Mesenchymal stem cell (in vitro differentiated cells and primary cell): ENCODE data around the gene LMO4.

ENCODE experiments used
- DNase-seq: peaks from one replicate; pipeline ENCODE4 v3.0.0-alpha.2; 2013
- H2AFZ ChIP-seq: one replicate; pipeline ENCODE4 v1.6.1; 2013; ENCODE audit warnings: low read depth, mild to moderate bottlenecking, control low read depth, inconsistent platforms, low read length, moderate library complexity
- H2AK5ac ChIP-seq: 2 replicates; pipeline ENCODE4 v1.6.1; 2013; ENCODE audit warnings: low read length, moderate library complexity, mild to moderate bottlenecking, inconsistent platforms; ENCODE audit not compliant: severe bottlenecking
- H2BK120ac ChIP-seq: one replicate; pipeline ENCODE4 v1.6.1; 2013; ENCODE audit warnings: low read depth, mild to moderate bottlenecking, inconsistent platforms, low read length, moderate library complexity
- H2BK12ac ChIP-seq, 2 experiments: one replicate each; pipeline ENCODE4 v1.6.1; 2013; ENCODE audit warnings: inconsistent platforms in 2 of 2, low read length in 2 of 2, mild to moderate bottlenecking in 2 of 2, moderate library complexity in 2 of 2, control low read depth in 1 of 2
- H2BK15ac ChIP-seq: one replicate; pipeline ENCODE4 v1.6.1; 2013; ENCODE audit warnings: mild to moderate bottlenecking, low read depth, inconsistent platforms; ENCODE audit not compliant: poor library complexity, severe bottlenecking
- H2BK5ac ChIP-seq: 2 replicates; pipeline ENCODE4 v1.6.1; 2013; ENCODE audit warnings: low read depth, mild to moderate bottlenecking, low read length, control low read depth, inconsistent platforms; ENCODE audit not compliant: poor library complexity, severe bottlenecking
- H3K14ac ChIP-seq, 2 experiments: one replicate each; pipeline ENCODE4 v1.6.1; 2013; ENCODE audit warnings: inconsistent platforms in 2 of 2, low read length in 2 of 2, control low read depth in 1 of 2, mild to moderate bottlenecking in 1 of 2, moderate library complexity in 1 of 2
- H3K18ac ChIP-seq, 2 experiments: one replicate each; pipeline ENCODE4 v1.6.1; 2013; ENCODE audit warnings: inconsistent platforms in 2 of 2, low read length in 2 of 2, control low read depth in 1 of 2, low read depth in 1 of 2, mild to moderate bottlenecking in 1 of 2
- H3K23ac ChIP-seq, 2 experiments: one replicate each; pipeline ENCODE4 v1.6.1; 2013; ENCODE audit warnings: inconsistent platforms in 2 of 2, low read length in 2 of 2, mild to moderate bottlenecking in 2 of 2, moderate library complexity in 2 of 2, control low read depth in 1 of 2
- H3K27ac ChIP-seq: 2 replicates; pipeline ENCODE4 v1.5.1; 2013; ENCODE audit warnings: mild to moderate bottlenecking, moderate library complexity, low read length, control low read depth, inconsistent platforms; ENCODE audit not compliant: poor library complexity, severe bottlenecking
- H3K27me3 ChIP-seq, 2 experiments: 2 replicates each; pipeline versions ENCODE4 v1.6.1 to v1.7.0; 2013; ENCODE audit warnings: low read length in 2 of 2, mild to moderate bottlenecking in 2 of 2, moderate library complexity in 2 of 2, control low read depth in 1 of 2, inconsistent platforms in 1 of 2; ENCODE audit not compliant: control insufficient read depth in 1 of 2, insufficient read depth in 1 of 2
- H3K36me3 ChIP-seq, 2 experiments: 2 replicates each; pipeline versions ENCODE4 v1.6.1 to v1.7.0; 2013; ENCODE audit warnings: low read length in 2 of 2, control low read depth in 1 of 2, inconsistent platforms in 1 of 2, low read depth in 1 of 2, mild to moderate bottlenecking in 1 of 2; ENCODE audit not compliant: insufficient read depth in 2 of 2, control insufficient read depth in 1 of 2
- H3K4ac ChIP-seq, 2 experiments: one replicate each; pipeline ENCODE4 v1.6.1; 2013; ENCODE audit warnings: inconsistent platforms in 2 of 2, low read length in 2 of 2, mild to moderate bottlenecking in 2 of 2, moderate library complexity in 2 of 2, control low read depth in 1 of 2, low read depth in 1 of 2
- H3K4me1 ChIP-seq: 2 replicates; pipeline ENCODE4 v1.6.1; 2013; ENCODE audit warnings: low read depth, low read length, control low read depth; ENCODE audit not compliant: control insufficient read depth, insufficient read depth
- H3K4me2 ChIP-seq: 2 replicates; pipeline ENCODE4 v1.6.1; 2013; ENCODE audit warnings: low read length, mild to moderate bottlenecking, inconsistent platforms; ENCODE audit not compliant: poor library complexity, severe bottlenecking
- H3K4me3 ChIP-seq, 2 experiments: 2 replicates each; pipeline versions ENCODE4 v1.5.1 to v1.7.0; 2013; ENCODE audit warnings: low read length in 2 of 2, mild to moderate bottlenecking in 2 of 2, control low read depth in 1 of 2, low read depth in 1 of 2; ENCODE audit not compliant: insufficient read depth in 1 of 2
- H3K79me1 ChIP-seq: replicated peaks from 2 replicates; pipeline ENCODE4 v1.6.1; 2013; ENCODE audit warnings: mild to moderate bottlenecking, control low read depth, low read length, inconsistent platforms; ENCODE audit not compliant: poor library complexity, severe bottlenecking
- H3K9ac ChIP-seq: 2 replicates; pipeline ENCODE4 v1.7.0; 2013; ENCODE audit warnings: mild to moderate bottlenecking, low read length, moderate library complexity
- H3K9me3 ChIP-seq: 2 replicates; pipeline ENCODE4 v1.7.0; 2013; ENCODE audit warnings: mild to moderate bottlenecking, low read length; ENCODE audit not compliant: control insufficient read depth
- H4K8ac ChIP-seq: one replicate; pipeline ENCODE4 v1.6.1; 2013; ENCODE audit warnings: inconsistent platforms, mild to moderate bottlenecking, low read length, moderate library complexity
- H4K91ac ChIP-seq: one replicate; pipeline ENCODE4 v1.6.1; 2013; ENCODE audit warnings: mild to moderate bottlenecking, low read length, inconsistent platforms
- WGBS: methylation state at CpG from one replicate; pipeline ENCODE4 v1.1.7; 2013; ENCODE audit warnings: mixed read lengths; 5-methylcytosine and 5-hydroxymethylcytosine counted together

The LMO4 gene

GRCh38 chr1:87335175-87335884 lies 6.7 kb downstream of the LMO4 start:
- H3K27ac ChIP-seq, result no peak overlapping the region
- peak overlapping the region; percentile 82 to 87 for H3K18ac ChIP-seq
- under 1% methylated on average over 45 of the region's 60 CpGs for WGBS
- peak overlapping the region; percentile 88 for H3K4me2 ChIP-seq
- peaks cover 22% of the 10 kb centered on the region for H3K79me1 ChIP-seq
- H3K9me3 ChIP-seq, result no peaks in the 10 kb centered on the region
- H3K14ac ChIP-seq, result no peak overlapping the region
- H2BK5ac ChIP-seq, result peak overlapping the region; percentile 20
- peak overlapping the region; percentile 64 to 88 for H3K4me3 ChIP-seq
- no peak overlapping the region for H2BK12ac ChIP-seq
- H3K27me3 ChIP-seq, result no peaks in the 10 kb centered on the region
- no peak overlapping the region for H4K8ac ChIP-seq
- H3K9ac ChIP-seq, result peak overlapping the region; percentile 95
- no peak overlapping the region for H2AFZ ChIP-seq
- H3K23ac ChIP-seq, result no peak overlapping the region
- H2BK15ac ChIP-seq, result peak overlapping the region; percentile 13
- H3K4me1 ChIP-seq, result peaks cover 11% of the 10 kb centered on the region
- H4K91ac ChIP-seq, result peak overlapping the region; percentile 19
- peak overlapping the region in 1 of 2 experiments; percentile 79 for H3K4ac ChIP-seq
- DNase-seq, result peak; percentile 56
- no peak overlapping the region for H2AK5ac ChIP-seq
- peak overlapping the region; percentile 77 for H2BK120ac ChIP-seq
- peaks cover 6 to 44% of the 10 kb centered on the region in 2 experiments for H3K36me3 ChIP-seq

GRCh38 chr1:87336623-87337067 lies 8.0 kb downstream of the LMO4 start:
- H2BK15ac ChIP-seq, result no peak overlapping the region
- H2AFZ ChIP-seq, result no peak overlapping the region
- no peak overlapping the region for H3K18ac ChIP-seq
- peaks cover 22% of the 10 kb centered on the region for H3K79me1 ChIP-seq
- H3K9ac ChIP-seq, result peak overlapping the region; percentile 95
- no peaks in the 10 kb centered on the region for H3K27me3 ChIP-seq
- H2AK5ac ChIP-seq, result no peak overlapping the region
- H2BK12ac ChIP-seq, result no peak overlapping the region
- H3K4ac ChIP-seq, result no peak overlapping the region
- no peaks in the 10 kb centered on the region for H3K9me3 ChIP-seq
- WGBS, result 79% methylated on average over 10 of the region's 10 CpGs
- no peak overlapping the region for H3K23ac ChIP-seq
- peak overlapping the region in 1 of 2 experiments; percentile 88 for H3K4me3 ChIP-seq
- H3K4me2 ChIP-seq, result peak overlapping the region; percentile 6
- peaks cover 11% of the 10 kb centered on the region for H3K4me1 ChIP-seq
- H4K8ac ChIP-seq, result no peak overlapping the region
- no peak overlapping the region for H3K27ac ChIP-seq
- H3K36me3 ChIP-seq, result peaks cover 6 to 57% of the 10 kb centered on the region in 2 experiments
- no peak for DNase-seq
- no peak overlapping the region for H3K14ac ChIP-seq
- no peak overlapping the region for H4K91ac ChIP-seq
- H2BK5ac ChIP-seq, result no peak overlapping the region
- H2BK120ac ChIP-seq, result no peak overlapping the region

GRCh38 chr1:87337606-87338005 lies 8.9 kb downstream of the LMO4 start:
- no peak overlapping the region for H2AK5ac ChIP-seq
- H2BK15ac ChIP-seq, result no peak overlapping the region
- H3K4me1 ChIP-seq, result peaks cover 8% of the 10 kb centered on the region
- no peak for DNase-seq
- H4K8ac ChIP-seq, result peak overlapping the region; percentile 36
- no peak overlapping the region for H3K14ac ChIP-seq
- H3K18ac ChIP-seq, result peak overlapping the region in 1 of 2 experiments; percentile 8
- H4K91ac ChIP-seq, result no peak overlapping the region
- H3K4me3 ChIP-seq, result no peak overlapping the region
- no peak overlapping the region for H3K4ac ChIP-seq
- no peak overlapping the region for H3K23ac ChIP-seq
- H3K4me2 ChIP-seq, result no peak overlapping the region
- peaks cover 20% of the 10 kb centered on the region for H3K79me1 ChIP-seq
- no peak overlapping the region for H2AFZ ChIP-seq
- H2BK12ac ChIP-seq, result no peak overlapping the region
- no peaks in the 10 kb centered on the region for H3K27me3 ChIP-seq
- no peak overlapping the region for H2BK120ac ChIP-seq
- H2BK5ac ChIP-seq, result no peak overlapping the region
- peak overlapping the region; percentile 95 for H3K9ac ChIP-seq
- no peaks in the 10 kb centered on the region for H3K9me3 ChIP-seq
- H3K36me3 ChIP-seq, result peaks cover 6 to 60% of the 10 kb centered on the region in 2 experiments
- 97% methylated on average over 5 of the region's 5 CpGs for WGBS
- no peak overlapping the region for H3K27ac ChIP-seq

- Histone ChIP-seq H3K18ac (no peak overlapping the region), H3K27ac (no peak overlapping the region), H4K8ac (no peak overlapping the region), H2AFZ (no peak overlapping the region), H4K91ac (no peak overlapping the region), H2BK120ac (no peak overlapping the region), H3K27me3 (no peaks in the 10 kb centered on the region), H3K9ac (no peak overlapping the region), H2BK15ac (no peak overlapping the region), H3K79me1 (peaks cover 18% of the 10 kb centered on the region), H3K4me3 (peak overlapping the region in 1 of 2 experiments; percentile 8), H2BK5ac (no peak overlapping the region), H3K4ac (no peak overlapping the region), H2BK12ac (no peak overlapping the region), H3K4me1 (peaks cover 8% of the 10 kb centered on the region), H3K14ac (no peak overlapping the region), H3K9me3 (no peaks in the 10 kb centered on the region), H3K36me3 (peaks cover 6 to 62% of the 10 kb centered on the region in 2 experiments), H3K23ac (no peak overlapping the region), H3K4me2 (no peak overlapping the region), H2AK5ac (no peak overlapping the region)
- no peak for DNase-seq
- 91% methylated on average over 2 of the region's 3 CpGs for WGBS
Measured at GRCh38 chr1:87338566-87338965, 9.9 kb downstream of the LMO4 start.
